ENCODE data around the gene NFATC4. TPM values are rescaled to one million over a fixed set of nuclear protein-coding genes. Genes with fewer than 3 reads are reported as not detected.
"Not testable (repeated sequence)": the region's sequence is repeated elsewhere in the genome, so short reads cannot be mapped to it uniquely, and the experiment has no call there.

NFATC4 gene
- polyA plus RNA-seq, 3 donors: not detected

DNA sequence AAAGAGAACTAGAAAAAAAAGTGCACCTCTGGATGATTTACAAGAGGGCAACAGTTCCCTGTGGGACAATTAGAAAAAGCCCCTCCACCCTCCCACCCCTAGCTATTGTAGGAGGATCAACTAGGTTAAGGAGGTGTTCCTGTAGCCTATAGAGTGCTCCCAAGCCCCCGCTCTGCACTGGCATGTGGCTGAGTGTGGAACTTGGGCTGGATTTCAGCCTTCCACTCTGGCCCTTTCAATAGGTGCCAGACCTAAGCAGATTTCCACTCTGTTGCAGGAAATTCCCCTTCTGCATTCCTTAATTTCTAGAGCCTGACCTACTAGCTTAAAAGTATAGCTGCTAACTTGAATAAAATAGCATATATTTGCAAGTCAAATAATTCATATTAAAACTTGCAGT is 2.8 kb downstream of the NFATC4 start:
- H3K4me3 Mint-ChIP-seq: no peak overlapping the region
- TF ChIP-seq CTCF (IDR thresholded peaks at IDR 0.05): no peak
- H3K4me3 ChIP-seq (replicated peaks in 1 of 3; ENCODE audit: low read depth in 2 of 3, low read length in 3 of 3): no peak overlapping the region
- peaks cover 3 to 11% of the 10 kb centered on the region in 2 donors for H3K36me3 Mint-ChIP-seq
- DNase-seq: no peak
- H3K36me3 ChIP-seq (replicated peaks in 1 of 2; ENCODE audit: control insufficient read depth in 1 of 2, insufficient read depth in 2 of 2, low read length in 2 of 2): no peaks in the 10 kb centered on the region
- H2AFZ ChIP-seq (ENCODE audit: insufficient read depth, low read depth, low read length, poor library complexity, severe bottlenecking): no peak overlapping the region
- peaks cover 26 to 28% of the 10 kb centered on the region in 2 donors for H3K4me1 ChIP-seq (ENCODE audit: control insufficient read depth in 1 of 2, insufficient read depth in 2 of 2, low read length in 2 of 2)
- H3K27ac ChIP-seq (ENCODE audit: low read depth in 1 of 2, low read length in 2 of 2): no peak overlapping the region
- H3K27ac Mint-ChIP-seq: no peak overlapping the region
- H3K9me3 ChIP-seq (replicated peaks in 1 of 2; ENCODE audit: control insufficient read depth in 1 of 2, insufficient read depth in 1 of 2, low read length in 2 of 2): peaks cover 0 to 18% of the 10 kb centered on the region in 2 donors
- peaks cover 0 to 15% (median 10%) of the 10 kb centered on the region in 7 donors for H3K9me3 Mint-ChIP-seq
- peaks cover 18% of the 10 kb centered on the region for H3K4me1 Mint-ChIP-seq
- H3K27me3 ChIP-seq (ENCODE audit: control insufficient read depth in 2 of 2, insufficient read depth in 2 of 2, low read length in 2 of 2): peaks cover 32 to 48% of the 10 kb centered on the region in 2 donors
- no peak overlapping the region for H3K4me2 ChIP-seq (replicated peaks; ENCODE audit: extremely low read depth, low read length, poor library complexity, severe bottlenecking)
- no CpG with 5 or more reads among the region's 1 CpG for WGBS (ENCODE audit: insufficient coverage)
- no peak overlapping the region for H3K9ac ChIP-seq (ENCODE audit: insufficient read depth, low read length, poor library complexity, severe bottlenecking)
- H4K20me1 ChIP-seq (ENCODE audit: insufficient read depth, low read length): no peaks in the 10 kb centered on the region
- peaks cover 43 to 50% (median 47%) of the 10 kb centered on the region in 3 donors for H3K27me3 Mint-ChIP-seq (ENCODE audit: low read depth in 3 of 3)
- intact Hi-C loops (cut with micrococcal nuclease): loop anchor here in 1 of 2 donors (5.0 kb wide), 1 partner anchor 37 kb away; no protein-coding TSS in a partner anchor
- no peaks in the 10 kb centered on the region for H3K79me2 ChIP-seq (ENCODE audit: insufficient read depth, low read length)

DNA sequence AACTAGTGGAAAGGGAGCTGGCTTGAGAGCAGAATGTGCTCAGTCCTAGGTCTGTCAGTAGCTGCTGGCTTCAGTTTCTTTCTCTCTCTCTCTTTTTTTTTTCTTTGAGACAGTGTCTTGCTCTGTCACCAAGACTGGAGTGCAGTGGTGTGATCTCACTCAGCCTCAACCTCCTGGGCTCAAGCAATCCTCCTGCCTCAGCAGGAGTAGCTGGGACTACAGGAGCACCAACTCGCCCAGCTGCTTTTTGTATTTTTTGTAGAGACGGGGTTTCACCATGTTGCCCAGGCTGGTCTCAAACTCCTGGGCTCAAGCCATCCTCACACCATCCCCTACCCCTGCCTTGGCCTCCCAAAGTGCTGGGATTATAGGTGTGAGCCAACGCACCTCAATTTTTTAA is 3.6 kb downstream of the NFATC4 start:
- H4K20me1 ChIP-seq (ENCODE audit: insufficient read depth, low read length); H3K27ac ChIP-seq (ENCODE audit: low read depth in 1 of 2, low read length in 2 of 2); H3K79me2 ChIP-seq (ENCODE audit: insufficient read depth, low read length); H3K36me3 Mint-ChIP-seq; H3K36me3 ChIP-seq (replicated peaks in 1 of 2; ENCODE audit: control insufficient read depth in 1 of 2, insufficient read depth in 2 of 2, low read length in 2 of 2); H2AFZ ChIP-seq (ENCODE audit: insufficient read depth, low read depth, low read length, poor library complexity, severe bottlenecking); DNase-seq; H3K27ac Mint-ChIP-seq; H3K9ac ChIP-seq (ENCODE audit: insufficient read depth, low read length, poor library complexity, severe bottlenecking); H3K4me3 ChIP-seq (replicated peaks in 1 of 3; ENCODE audit: low read depth in 2 of 3, low read length in 3 of 3); H3K4me2 ChIP-seq (replicated peaks; ENCODE audit: extremely low read depth, low read length, poor library complexity, severe bottlenecking); H3K4me3 Mint-ChIP-seq: not testable (repeated sequence)
- no CpG with 5 or more reads among the region's 3 CpGs for WGBS (ENCODE audit: insufficient coverage)
- Mint-ChIP-seq H3K27me3 (ENCODE audit: low read depth in 3 of 3) (peaks cover 38 to 44% (median 41%) of the 10 kb centered on the region in 3 donors), H3K4me1 (peaks cover 12% of the 10 kb centered on the region), H3K9me3 (peaks cover 0 to 15% (median 8%) of the 10 kb centered on the region in 7 donors)
- peaks cover 23 to 39% of the 10 kb centered on the region in 2 donors for H3K27me3 ChIP-seq (ENCODE audit: control insufficient read depth in 2 of 2, insufficient read depth in 2 of 2, low read length in 2 of 2)
- peaks cover 0 to 14% of the 10 kb centered on the region in 2 donors for H3K9me3 ChIP-seq (replicated peaks in 1 of 2; ENCODE audit: control insufficient read depth in 1 of 2, insufficient read depth in 1 of 2, low read length in 2 of 2)
- intact Hi-C loops (cut with micrococcal nuclease): loop anchor here in 1 of 2 donors (5.0 kb wide), 1 partner anchor 36 kb away; no protein-coding TSS in a partner anchor
- peaks cover 17 to 20% of the 10 kb centered on the region in 2 donors for H3K4me1 ChIP-seq (ENCODE audit: control insufficient read depth in 1 of 2, insufficient read depth in 2 of 2, low read length in 2 of 2)

Measured in CD14-positive monocyte (primary cell).